Thoracic aorta (tissue), 2 donors: ENCODE measurements around the gene DHPS. TPM values are rescaled to one million over a fixed set of nuclear protein-coding genes. Genes with fewer than 3 reads are reported as not detected.
"Not testable (repeated sequence)": the region's sequence is repeated elsewhere in the genome, so short reads cannot be mapped to it uniquely, and the experiment has no call there.

Experiments used
- ATAC-seq: fragments of 150-250 bp; one replicate; pipeline ENCODE4 v1.8.0; 2017; ENCODE audit warnings: low read depth; ENCODE audit not compliant: insufficient number of reproducible peaks, low FRiP score
- DNase-seq: peaks from one replicate; pipeline ENCODE4 v3.0.0-alpha.2; 2020; ENCODE audit warnings: low spot score
- H3K27ac ChIP-seq, 2 donors: fragments of 200-600 bp; sonication (generic); 1 replicate in 1 of 2; 2 replicates in 1 of 2; pipeline ENCODE4 v1.5.1; 2016; ENCODE audit warnings: mild to moderate bottlenecking in 2 of 2, moderate library complexity in 2 of 2
- H3K27me3 ChIP-seq: fragments of 200-600 bp; sonication (generic); replicated peaks from 2 replicates; pipeline ENCODE4 v1.6.0; 2016; ENCODE audit warnings: mild to moderate bottlenecking; ENCODE audit not compliant: insufficient read depth
- H3K36me3 ChIP-seq: fragments of 200-600 bp; sonication (generic); one replicate; pipeline ENCODE4 v1.5.1; 2016
- H3K4me1 ChIP-seq, 2 donors: fragments of 200-600 bp; sonication (generic); 1 replicate in 1 of 2; 2 replicates in 1 of 2; pipeline versions ENCODE4 v1.5.1 to v1.6.0; 2016; ENCODE audit warnings: low read depth in 2 of 2, mild to moderate bottlenecking in 1 of 2; ENCODE audit not compliant: control insufficient read depth in 1 of 2
- H3K4me3 ChIP-seq: fragments of 200-600 bp; sonication (generic); 2 replicates; pipeline ENCODE4 v1.5.1; 2016; ENCODE audit warnings: mild to moderate bottlenecking
- H3K9me3 ChIP-seq: fragments of 200-600 bp; sonication (generic); 2 replicates; pipeline ENCODE4 v1.5.1; 2016
- total RNA-seq, 2 donors: library from RNA; depleted of rRNA; stranded (reverse); fragments of >200 nt; gene quantifications; one replicate each; pipeline versions ENCODE4 v1.1.0 to v1.2.3, GENCODE V29; 2016
- TF ChIP-seq, protein P1 (sequence below): fragments of 200-600 bp; sonication (generic); IDR thresholded peaks from one replicate; pipeline ENCODE4 v1.5.1; 2019; ENCODE audit warnings: antibody characterized with exemption

Gene DHPS
- total RNA-seq, 2 donors from 2014 or later: 101 to 114 TPM

DNA sequence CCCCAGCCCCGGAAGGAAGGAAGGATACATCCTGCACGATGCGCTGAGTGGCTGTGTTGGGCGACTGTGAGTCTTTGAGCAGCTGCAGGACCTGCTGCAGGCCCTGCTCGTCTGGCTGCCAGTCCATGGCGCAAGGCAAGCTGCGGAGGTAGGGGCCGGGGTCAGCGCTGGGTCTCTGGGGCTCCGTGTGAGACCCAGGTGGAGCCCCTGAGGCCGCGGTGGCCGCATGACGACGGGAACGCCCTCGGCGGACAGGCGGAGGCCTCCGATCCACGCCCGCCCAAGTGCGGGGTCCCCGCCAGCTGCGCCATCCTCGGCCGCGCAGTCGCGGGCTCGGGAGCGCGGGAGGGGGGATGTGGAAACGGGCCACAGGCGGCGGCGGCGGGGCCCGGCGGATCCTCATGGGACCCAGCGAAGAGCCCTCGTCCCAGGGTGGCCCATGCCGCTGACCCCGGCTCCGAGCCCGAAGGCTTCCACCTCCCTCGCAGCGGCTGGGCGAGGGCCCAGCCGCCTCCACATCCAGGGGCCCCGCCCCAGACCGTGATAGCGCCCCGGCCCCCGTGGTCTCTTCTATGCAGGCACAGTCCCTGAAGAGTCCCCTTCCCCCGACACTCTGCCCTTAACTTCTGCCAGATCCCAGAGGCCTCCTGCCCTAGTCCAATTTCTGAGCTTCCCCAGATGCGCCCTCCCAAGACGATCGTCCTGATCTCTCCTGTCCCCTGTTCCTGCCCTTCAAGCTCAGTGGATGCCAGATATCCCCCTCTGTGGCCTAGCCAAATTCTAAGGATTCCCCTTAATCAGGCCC, 39.4 kb upstream of the DHPS start:
- H3K4me3 ChIP-seq: peak overlapping the region; percentile 94
- H3K27me3 ChIP-seq: no peaks in the 10 kb centered on the region
- peaks cover 20% of the 10 kb centered on the region for H3K36me3 ChIP-seq
- TF ChIP-seq, protein P1, sequence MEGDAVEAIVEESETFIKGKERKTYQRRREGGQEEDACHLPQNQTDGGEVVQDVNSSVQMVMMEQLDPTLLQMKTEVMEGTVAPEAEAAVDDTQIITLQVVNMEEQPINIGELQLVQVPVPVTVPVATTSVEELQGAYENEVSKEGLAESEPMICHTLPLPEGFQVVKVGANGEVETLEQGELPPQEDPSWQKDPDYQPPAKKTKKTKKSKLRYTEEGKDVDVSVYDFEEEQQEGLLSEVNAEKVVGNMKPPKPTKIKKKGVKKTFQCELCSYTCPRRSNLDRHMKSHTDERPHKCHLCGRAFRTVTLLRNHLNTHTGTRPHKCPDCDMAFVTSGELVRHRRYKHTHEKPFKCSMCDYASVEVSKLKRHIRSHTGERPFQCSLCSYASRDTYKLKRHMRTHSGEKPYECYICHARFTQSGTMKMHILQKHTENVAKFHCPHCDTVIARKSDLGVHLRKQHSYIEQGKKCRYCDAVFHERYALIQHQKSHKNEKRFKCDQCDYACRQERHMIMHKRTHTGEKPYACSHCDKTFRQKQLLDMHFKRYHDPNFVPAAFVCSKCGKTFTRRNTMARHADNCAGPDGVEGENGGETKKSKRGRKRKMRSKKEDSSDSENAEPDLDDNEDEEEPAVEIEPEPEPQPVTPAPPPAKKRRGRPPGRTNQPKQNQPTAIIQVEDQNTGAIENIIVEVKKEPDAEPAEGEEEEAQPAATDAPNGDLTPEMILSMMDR: no peak
- H3K4me1 ChIP-seq: peaks cover 21 to 39% of the 10 kb centered on the region in 2 donors
- DNase-seq (no peak), ATAC-seq (no peak)
- H3K27ac ChIP-seq: peak overlapping the region; percentile 95 to 96
- no peaks in the 10 kb centered on the region for H3K9me3 ChIP-seq

DNA sequence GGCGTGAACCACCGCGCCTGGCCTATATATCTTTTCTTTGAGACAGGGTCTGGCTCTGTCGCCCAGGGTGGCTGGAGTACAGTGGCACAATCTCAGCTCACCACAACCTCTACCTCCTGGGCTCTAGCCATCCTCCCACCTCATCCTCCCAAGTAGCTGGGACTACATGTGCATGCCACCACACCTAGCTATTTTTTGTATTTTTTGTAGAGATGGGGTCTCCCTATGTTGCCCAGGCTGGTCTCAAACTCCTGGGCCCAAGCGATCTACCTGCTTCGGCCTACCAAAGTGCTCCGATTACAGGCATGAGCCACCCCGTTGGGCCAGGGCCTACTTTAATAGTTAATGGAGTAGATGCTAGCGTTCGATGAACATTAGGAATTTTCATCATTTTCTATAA, 38.6 kb upstream of the DHPS start:
- Histone ChIP-seq H3K36me3 (peaks cover 27% of the 10 kb centered on the region), H3K27ac (peak overlapping the region; percentile 95 to 96), H3K4me1 (peaks cover 21 to 39% of the 10 kb centered on the region in 2 donors), H3K4me3 (peak overlapping the region; percentile 94), H3K27me3 (no peaks in the 10 kb centered on the region), H3K9me3 (no peaks in the 10 kb centered on the region)
- DNase-seq (no peak), ATAC-seq (no peak)
- TF ChIP-seq, protein P1: no peak

DNA sequence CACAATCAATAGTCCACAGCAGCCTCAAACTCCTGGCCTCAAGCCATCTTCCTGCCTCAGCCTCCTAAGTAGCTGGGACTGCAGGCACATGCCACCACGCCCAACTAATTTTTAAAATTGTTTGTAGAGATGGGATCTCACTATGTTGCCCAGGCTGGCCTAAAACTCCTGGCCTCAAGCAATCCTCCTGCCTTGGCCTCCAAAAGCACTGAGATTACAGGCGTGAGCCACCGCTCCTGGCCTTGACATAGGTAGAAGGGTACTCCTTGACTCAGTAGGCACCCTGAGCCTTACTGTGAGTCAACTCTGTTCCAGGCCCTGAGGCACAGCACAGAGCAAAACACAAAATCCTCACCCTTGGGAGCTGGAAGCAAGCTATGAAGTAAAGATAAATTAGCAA, 34.2 kb upstream of the DHPS start:
- Histone ChIP-seq H3K27me3 (no peaks in the 10 kb centered on the region), H3K27ac (no peak overlapping the region), H3K4me1 (peaks cover 10 to 12% of the 10 kb centered on the region in 2 donors), H3K4me3 (no peak overlapping the region), H3K36me3 (peaks cover 68% of the 10 kb centered on the region), H3K9me3 (no peaks in the 10 kb centered on the region)
- TF ChIP-seq, protein P1: no peak
- ATAC-seq (no peak), DNase-seq (no peak)

DNA sequence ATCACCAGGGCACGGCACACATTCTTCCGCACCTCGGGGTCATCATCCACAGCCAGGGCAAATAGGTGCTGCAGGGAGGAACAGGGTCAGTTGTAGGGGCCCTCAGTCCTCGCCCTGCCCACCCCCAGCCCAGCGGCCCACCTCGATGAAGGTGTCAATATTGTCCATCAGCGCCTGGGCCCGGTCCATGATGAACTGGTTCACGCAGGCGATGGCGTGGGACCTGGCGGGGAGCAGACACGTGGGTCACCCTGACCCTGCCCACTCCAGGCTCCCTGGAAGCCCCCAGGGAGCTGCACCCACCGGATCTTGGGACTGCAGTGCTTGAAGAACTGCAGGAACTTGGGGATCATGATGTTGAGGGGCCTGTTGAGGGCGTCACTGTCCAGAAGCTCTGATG, 33.4 kb upstream of the DHPS start:
- Histone ChIP-seq H3K4me1 (peaks cover 2 to 3% of the 10 kb centered on the region in 2 donors), H3K9me3 (no peaks in the 10 kb centered on the region), H3K27me3 (no peaks in the 10 kb centered on the region), H3K36me3 (peaks cover 76% of the 10 kb centered on the region), H3K4me3 (no peak overlapping the region), H3K27ac (no peak overlapping the region)
- ATAC-seq: no peak
- no peak for DNase-seq
- TF ChIP-seq, protein P1: no peak

DNA sequence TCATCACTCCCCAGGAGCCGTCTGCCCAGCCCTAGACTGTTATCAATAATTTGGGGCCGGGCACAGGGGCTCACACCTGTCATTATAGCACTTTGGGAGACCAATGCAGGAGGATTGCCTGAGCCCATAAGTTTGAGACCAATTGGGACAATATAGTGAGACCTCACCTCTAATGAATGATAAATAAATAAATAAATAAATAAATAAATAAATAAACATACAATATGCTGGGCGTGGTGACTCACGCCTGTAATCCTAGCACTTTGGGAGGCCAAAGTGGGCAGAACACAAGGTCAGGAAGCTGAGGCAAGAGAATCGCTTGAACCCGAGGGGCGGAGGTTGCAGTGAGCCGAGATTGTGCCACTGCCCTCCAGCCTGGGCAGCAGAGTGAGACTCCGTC, 31.6 kb upstream of the DHPS start:
- not testable (repeated sequence) for DNase-seq, H3K9me3 ChIP-seq, H3K27ac ChIP-seq, ATAC-seq, H3K4me1 ChIP-seq, H3K27me3 ChIP-seq, H3K4me3 ChIP-seq
- H3K36me3 ChIP-seq: peaks cover 81% of the 10 kb centered on the region
